AG09319 (cell line): ENCODE results near the gene XRCC3.

Experiments used
- DNase-seq: peaks from one replicate; pipeline ENCODE4 v3.0.0-alpha.2; 2010; ENCODE audit warnings: low read depth; ENCODE audit errors: extremely low read depth
- CTCF ChIP-seq: IDR thresholded peaks from 2 replicates; pipeline ENCODE4 v1.5.1; 2011; ENCODE audit warnings: low read depth, mild to moderate bottlenecking, inconsistent platforms, low read length, moderate library complexity

The XRCC3 gene

GRCh38 chr14:103699261-103699661, 16.0 kb downstream of the XRCC3 start:
- no peak for DNase-seq
- no peak for TF ChIP-seq CTCF

- no peak for TF ChIP-seq CTCF
- no peak for DNase-seq
Measured at GRCh38 chr14:103698380-103699260, 16.6 kb downstream of the XRCC3 start.

- DNase-seq: no peak
- TF ChIP-seq CTCF: no peak
Measured at GRCh38 chr14:103697603-103698379, 17.5 kb downstream of the XRCC3 start.

GRCh38 chr14:103697206-103697602, 18.0 kb downstream of the XRCC3 start:
- DNase-seq: no peak
- no peak for TF ChIP-seq CTCF

- peak; percentile 23 for DNase-seq
- no peak for TF ChIP-seq CTCF
Measured at GRCh38 chr14:103696466-103697071, 18.7 kb downstream of the XRCC3 start.

- DNase-seq: no peak
- TF ChIP-seq CTCF: no peak
Measured at GRCh38 chr14:103696070-103696402, 19.2 kb downstream of the XRCC3 start.
